ENCODE measurements around the gene DTHD1. TPM values are rescaled to one million over a fixed set of nuclear protein-coding genes. Genes with fewer than 3 reads are reported as not detected.

Gene DTHD1
- total RNA-seq, 4 donors from 2014 or later, result 0.47 to 3.3 (median 1.3) TPM

- TF ChIP-seq POLR2A (IDR thresholded peaks at IDR 0.05) (no peak), CTCF (IDR thresholded peaks at IDR 0.05) (no peak)
- DNase-seq, result no peak
- no peaks in the 10 kb centered on the region for H3K4me1 ChIP-seq
- H3K36me3 ChIP-seq, result no peaks in the 10 kb centered on the region
- H3K27me3 ChIP-seq, result no peaks in the 10 kb centered on the region
- no peak overlapping the region for H3K27ac ChIP-seq
- H3K4me3 ChIP-seq, result no peak overlapping the region
- H3K9me3 ChIP-seq, result no peaks in the 10 kb centered on the region
These were observed 110.6 kb downstream of the DTHD1 start for GRCh38 chr4:36392024-36392423.

- no peaks in the 10 kb centered on the region for H3K9me3 ChIP-seq
- no peaks in the 10 kb centered on the region for H3K27me3 ChIP-seq
- no peak for DNase-seq
- TF ChIP-seq POLR2A (IDR thresholded peaks at IDR 0.05) (no peak), CTCF (IDR thresholded peaks at IDR 0.05) (no peak)
- no peaks in the 10 kb centered on the region for H3K36me3 ChIP-seq
- no peak overlapping the region for H3K27ac ChIP-seq
- H3K4me1 ChIP-seq, result no peaks in the 10 kb centered on the region
- H3K4me3 ChIP-seq, result no peak overlapping the region
These were observed 111.5 kb downstream of the DTHD1 start for GRCh38 chr4:36392916-36393315.

Other genes starting within 250 kb of the DTHD1 start
- 100 to 1,000 TPM in 1 of 4 donors, 10 to 100 TPM in 3; 66.8 to 115 (median 81.9) TPM for gene ARAP2, start 37.1 kb upstream of the DTHD1 start, total RNA-seq